HCT116 (cell line): ENCODE data around the gene TCEAL3. TPM values are rescaled to one million over a fixed set of nuclear protein-coding genes. Genes with fewer than 3 reads are reported as not detected.
A peak's percentile ranks its signal among the peaks of the same experiment; 100 is the strongest.

Experiments
- ATAC-seq: fragments of 200-7000 bp; cut with Tn5 transposase; 2 replicates; pipeline ENCODE4 v1.9.1; 2020; ENCODE audit warnings: mild to moderate bottlenecking, moderate library complexity
- BruUV-seq: library from RNA; stranded (reverse); fragments of 400-500 nt; replicated peaks from 2 replicates; lab custom pipeline; 2021; lab: Mats Ljungman, UMichigan
- CTCF ChIA-PET: fragments of 300-600 bp; sonication (Branson Sonifier 250); formaldehyde crosslinking; loops from one replicate; lab custom pipeline; 2021; ENCODE audit warnings: antibody characterized with exemption; lab: Charles Lee
- POLR2A ChIA-PET: fragments of 300-600, 350-600 bp; sonication (Branson Sonifier 250); formaldehyde crosslinking; loops from one replicate; lab custom pipeline; 2021; ENCODE audit warnings: antibody characterized with exemption; lab: Charles Lee
- RAD21 ChIA-PET, 2 experiments: fragments of 300-600 bp; sonication (Branson Sonifier 250); formaldehyde crosslinking; loops; one replicate each; lab custom pipeline; 2023; ENCODE audit warnings: low total read pairs in 2 of 2; ENCODE audit not compliant: uncharacterized antibody in 2 of 2, unreplicated experiment in 2 of 2, low non-redundant PET in 1 of 2; lab: Charles Lee
- DNase-seq: peaks from one replicate; pipeline ENCODE4 v3.0.0-alpha.2; 2010; ENCODE audit warnings: low read depth, low spot score
- H2AFZ ChIP-seq: fragments of 200-600 bp; shearing (Covaris generic), sonication (generic); 2 replicates; pipeline ENCODE4 v1.6.1; 2017; ENCODE audit warnings: low read depth, mixed run types, mixed read lengths, antibody characterized with exemption, low read length; ENCODE audit not compliant: poor library complexity, severe bottlenecking
- H3K27ac ChIP-seq: 2 replicates; pipeline ENCODE4 v1.5.1; 2012; ENCODE audit warnings: low read depth, low read length
- H3K27me3 ChIP-seq: fragments of 200-600 bp; sonication (generic); 2 replicates; pipeline ENCODE4 v1.6.1; 2016; ENCODE audit warnings: mixed run types, low read length, mixed read lengths; ENCODE audit not compliant: insufficient read depth
- H3K36me3 ChIP-seq, 2 experiments: fragments of 200-500 bp in 1 of 2; fragments of 200-600 bp in 1 of 2; sonication (Bioruptor generic) in 1 of 2; sonication (generic) in 1 of 2; 2 replicates each; pipeline versions ENCODE4 v1.5.1 to v1.6.1; 2014 to 2016; ENCODE audit warnings: low read length in 2 of 2, inconsistent platforms in 1 of 2, mixed read lengths in 1 of 2, mixed run types in 1 of 2; ENCODE audit not compliant: insufficient read depth in 2 of 2, control insufficient read depth in 1 of 2
- H3K4me1 ChIP-seq, 2 experiments: fragments of 200-600 bp in 1 of 2; sonication (generic) in 1 of 2; 2 replicates each; pipeline versions ENCODE4 v1.5.1 to v1.6.1; 2012 to 2017; ENCODE audit warnings: low read length in 2 of 2, inconsistent platforms in 1 of 2, mild to moderate bottlenecking in 1 of 2, mixed read lengths in 1 of 2, mixed run types in 1 of 2, moderate library complexity in 1 of 2; ENCODE audit not compliant: insufficient read depth in 2 of 2, control insufficient read depth in 1 of 2
- H3K4me2 ChIP-seq: fragments of 200-600 bp; sonication (generic); 2 replicates; pipeline ENCODE4 v1.6.1; 2017; ENCODE audit warnings: mixed run types, low read length, mixed read lengths
- H3K4me3 ChIP-seq, 2 experiments: fragments of 200-600 bp in 1 of 2; sonication (generic) in 1 of 2; replicated peaks in 1 of 2; 2 replicates each; pipeline ENCODE4 v1.5.1; 2011 to 2016; ENCODE audit warnings: low read length in 2 of 2, control low read depth in 1 of 2, low read depth in 1 of 2, mild to moderate bottlenecking in 1 of 2, mixed read lengths in 1 of 2, mixed run types in 1 of 2
- H3K79me2 ChIP-seq: fragments of 200-600 bp; sonication (generic); 2 replicates; pipeline ENCODE4 v1.6.1; 2017; ENCODE audit warnings: mild to moderate bottlenecking, mixed run types, low read length, moderate library complexity, mixed read lengths; ENCODE audit not compliant: insufficient read depth
- H3K9ac ChIP-seq: fragments of 200-600 bp; sonication (generic); 2 replicates; pipeline ENCODE4 v1.6.1; 2016; ENCODE audit warnings: low read length, mixed read lengths
- H3K9me2 ChIP-seq: fragments of 200-600 bp; sonication (generic), shearing (Covaris generic); 2 replicates; pipeline ENCODE4 v1.6.1; 2017; ENCODE audit warnings: mixed run types, mild to moderate bottlenecking, moderate library complexity; ENCODE audit not compliant: insufficient read depth
- H3K9me3 ChIP-seq, 2 experiments: fragments of 200-500 bp in 1 of 2; fragments of 200-600 bp in 1 of 2; sonication (Bioruptor generic) in 1 of 2; sonication (generic) in 1 of 2; 2 replicates each; pipeline ENCODE4 v1.6.1; 2014 to 2017; ENCODE audit warnings: low read length in 2 of 2, mixed read lengths in 2 of 2, inconsistent platforms in 1 of 2, low read depth in 1 of 2, mild to moderate bottlenecking in 1 of 2, mixed run types in 1 of 2, moderate library complexity in 1 of 2; ENCODE audit not compliant: control insufficient read depth in 1 of 2, insufficient read depth in 1 of 2
- H4K20me1 ChIP-seq: fragments of 200-600 bp; sonication (generic), shearing (Covaris generic); 2 replicates; pipeline ENCODE4 v1.6.1; 2017; ENCODE audit warnings: mixed run types, mild to moderate bottlenecking, moderate library complexity; ENCODE audit not compliant: insufficient read depth
- EGR1 ChIP-seq: IDR thresholded peaks from 2 replicates; pipeline ENCODE4 v1.6.1; 2012; ENCODE audit warnings: low read depth
- FOSL1 ChIP-seq: IDR thresholded peaks from 2 replicates; pipeline ENCODE4 v1.6.1; 2012; ENCODE audit warnings: low read depth
- JUND ChIP-seq: IDR thresholded peaks from 2 replicates; pipeline ENCODE4 v1.6.1; 2012
- POLR2A ChIP-seq: IDR thresholded peaks from 2 replicates; pipeline ENCODE4 v1.7.0; 2011; ENCODE audit warnings: borderline replicate concordance; ENCODE audit not compliant: insufficient read depth, insufficient read length; ENCODE audit errors: extremely low read depth
- SP1 ChIP-seq: IDR thresholded peaks from 2 replicates; pipeline ENCODE4 v1.6.1; 2012; ENCODE audit warnings: low read depth
- SRF ChIP-seq: IDR thresholded peaks from 2 replicates; pipeline ENCODE4 v1.6.1; 2012; ENCODE audit warnings: low read depth
- TCF7L2 ChIP-seq: IDR thresholded peaks from 2 replicates; pipeline ENCODE4 v1.7.0; 2011; ENCODE audit warnings: borderline replicate concordance, inconsistent platforms; ENCODE audit not compliant: insufficient read depth, insufficient read length; ENCODE audit errors: extremely low read depth
- YY1 ChIP-seq: IDR thresholded peaks from 2 replicates; pipeline ENCODE4 v1.6.1; 2011; ENCODE audit warnings: low read length, low read depth, moderate library complexity, mild to moderate bottlenecking; ENCODE audit not compliant: insufficient replicate concordance; ENCODE audit errors: extremely low read depth
- ZNF274 ChIP-seq: fragments of 200-500 bp; sonication (Bioruptor generic); IDR thresholded peaks from 2 replicates; pipeline ENCODE4 v1.6.1; 2014; ENCODE audit warnings: mild to moderate bottlenecking, low read depth, low read length, inconsistent platforms
- intact Hi-C: fragments of 100-400 bp; cut with micrococcal nuclease; formaldehyde crosslinking; loops from 2 replicates; pipeline ENCODE4 v1.10.0; 2022
- total RNA-seq: library from RNA; stranded (reverse); gene quantifications from one replicate; pipeline ENCODE4 v1.2.1, GENCODE V29; 2021; ENCODE audit not compliant: unreplicated experiment
- TF ChIP-seq, protein P1 (sequence below): IDR thresholded peaks from 2 replicates; pipeline ENCODE4 v1.6.1; 2012; ENCODE audit warnings: low read depth

The TCEAL3 gene
- total RNA-seq, 1 experiment from 2014 or later, result not detected

GRCh38 chrX:103614999-103615398, 7.2 kb downstream of the TCEAL3 start:
- no peak overlapping the region for H2AFZ ChIP-seq
- no peaks in the 10 kb centered on the region for H3K9me2 ChIP-seq
- no peak overlapping the region for H3K4me3 ChIP-seq
- no peaks in the 10 kb centered on the region for H3K36me3 ChIP-seq
- no peak overlapping the region for H3K9ac ChIP-seq
- CTCF ChIA-PET, result no interaction called here
- peak overlapping the region; percentile 21 for H3K4me2 ChIP-seq
- H4K20me1 ChIP-seq, result no peaks in the 10 kb centered on the region
- no peak overlapping the region for H3K27ac ChIP-seq
- POLR2A ChIA-PET, result no interaction called here
- no peaks in the 10 kb centered on the region for H3K9me3 ChIP-seq
- no TSS peak for BruUV-seq
- peaks cover 0 to 10% of the 10 kb centered on the region in 2 experiments; a peak in 2 of 4 replicates for H3K4me1 ChIP-seq
- no peaks in the 10 kb centered on the region for H3K27me3 ChIP-seq
- intact Hi-C loops, result no loop called here
- DNase-seq (no peak), ATAC-seq (no peak)
- TF ChIP-seq, protein P1, sequence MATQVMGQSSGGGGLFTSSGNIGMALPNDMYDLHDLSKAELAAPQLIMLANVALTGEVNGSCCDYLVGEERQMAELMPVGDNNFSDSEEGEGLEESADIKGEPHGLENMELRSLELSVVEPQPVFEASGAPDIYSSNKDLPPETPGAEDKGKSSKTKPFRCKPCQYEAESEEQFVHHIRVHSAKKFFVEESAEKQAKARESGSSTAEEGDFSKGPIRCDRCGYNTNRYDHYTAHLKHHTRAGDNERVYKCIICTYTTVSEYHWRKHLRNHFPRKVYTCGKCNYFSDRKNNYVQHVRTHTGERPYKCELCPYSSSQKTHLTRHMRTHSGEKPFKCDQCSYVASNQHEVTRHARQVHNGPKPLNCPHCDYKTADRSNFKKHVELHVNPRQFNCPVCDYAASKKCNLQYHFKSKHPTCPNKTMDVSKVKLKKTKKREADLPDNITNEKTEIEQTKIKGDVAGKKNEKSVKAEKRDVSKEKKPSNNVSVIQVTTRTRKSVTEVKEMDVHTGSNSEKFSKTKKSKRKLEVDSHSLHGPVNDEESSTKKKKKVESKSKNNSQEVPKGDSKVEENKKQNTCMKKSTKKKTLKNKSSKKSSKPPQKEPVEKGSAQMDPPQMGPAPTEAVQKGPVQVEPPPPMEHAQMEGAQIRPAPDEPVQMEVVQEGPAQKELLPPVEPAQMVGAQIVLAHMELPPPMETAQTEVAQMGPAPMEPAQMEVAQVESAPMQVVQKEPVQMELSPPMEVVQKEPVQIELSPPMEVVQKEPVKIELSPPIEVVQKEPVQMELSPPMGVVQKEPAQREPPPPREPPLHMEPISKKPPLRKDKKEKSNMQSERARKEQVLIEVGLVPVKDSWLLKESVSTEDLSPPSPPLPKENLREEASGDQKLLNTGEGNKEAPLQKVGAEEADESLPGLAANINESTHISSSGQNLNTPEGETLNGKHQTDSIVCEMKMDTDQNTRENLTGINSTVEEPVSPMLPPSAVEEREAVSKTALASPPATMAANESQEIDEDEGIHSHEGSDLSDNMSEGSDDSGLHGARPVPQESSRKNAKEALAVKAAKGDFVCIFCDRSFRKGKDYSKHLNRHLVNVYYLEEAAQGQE, result no peak
- TF ChIP-seq ZNF274 (no peak), YY1 (no peak), EGR1 (no peak)
- RAD21 ChIA-PET, result no interaction called here
- H3K79me2 ChIP-seq, result no peaks in the 10 kb centered on the region

DNA sequence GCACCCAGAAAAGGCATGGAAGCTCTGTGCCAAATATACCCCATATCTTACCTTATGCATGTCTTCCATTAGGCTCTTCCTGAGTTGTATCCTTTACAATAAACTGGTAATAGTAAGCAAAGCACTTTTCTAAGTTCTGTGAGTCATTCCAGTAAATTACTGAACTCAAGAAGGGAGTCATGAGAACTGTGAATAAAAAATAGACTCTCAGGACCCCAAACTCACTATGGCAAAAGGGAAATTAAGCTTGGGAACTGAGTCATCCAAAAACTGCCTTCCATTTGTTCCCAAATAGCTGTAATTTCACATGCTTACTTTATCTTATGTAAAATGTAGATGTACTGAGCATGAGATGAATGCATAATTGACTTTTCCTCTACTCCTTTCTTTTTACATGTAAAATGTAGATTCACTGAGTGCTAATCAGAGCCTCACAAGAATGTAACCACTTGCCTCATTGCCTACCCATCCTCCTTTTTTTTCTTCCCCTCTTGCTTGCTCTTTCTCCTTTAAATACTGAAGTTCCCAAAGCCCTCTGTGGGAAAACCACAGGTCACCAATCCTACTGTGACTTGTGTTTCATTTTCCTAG, 8.1 kb downstream of the TCEAL3 start:
- Histone ChIP-seq H3K27me3 (no peaks in the 10 kb centered on the region), H3K9ac (no peak overlapping the region), H4K20me1 (no peaks in the 10 kb centered on the region), H3K9me3 (no peaks in the 10 kb centered on the region), H3K27ac (no peak overlapping the region), H3K4me2 (no peak overlapping the region), H3K4me3 (no peak overlapping the region), H2AFZ (no peak overlapping the region), H3K4me1 (peaks cover 0 to 10% of the 10 kb centered on the region in 2 experiments; a peak in 2 of 4 replicates), H3K79me2 (no peaks in the 10 kb centered on the region), H3K36me3 (no peaks in the 10 kb centered on the region), H3K9me2 (no peaks in the 10 kb centered on the region)
- DNase-seq, result no peak
- ChIA-PET RAD21 (no interaction called here), CTCF (no interaction called here), POLR2A (no interaction called here)
- intact Hi-C loops, result no loop called here
- ATAC-seq, result no peak
- BruUV-seq, result no TSS peak
- no peak for TF ChIP-seq TCF7L2
- no peak for TF ChIP-seq SRF
- TF ChIP-seq YY1, result no peak
- TF ChIP-seq JUND, result no peak
- TF ChIP-seq, protein P1, result no peak
- no peak for TF ChIP-seq POLR2A
- TF ChIP-seq FOSL1, result no peak
- no peak for TF ChIP-seq ZNF274
- TF ChIP-seq SP1, result no peak
